ENCODE measurements around the gene ZNF20. TPM values are rescaled to one million over a fixed set of nuclear protein-coding genes. Genes with fewer than 3 reads are reported as not detected.

Gene ZNF20
- total RNA-seq (2022), result 5.8 TPM in 2 replicates
- percentile 27 among the genes with signal in this experiment for Bru-seq, nascent RNA
- BruChase-seq, experiment 1, labeled RNA remaining after a 2-hour chase, result percentile 22 among the genes with signal in this experiment
- percentile 17 among the genes with signal in this experiment for BruChase-seq, experiment 2, labeled RNA remaining after a 6-hour chase
- long read RNA-seq, partial matches to known transcripts, result 0 of 4 reads
- long read RNA-seq, other reads (novel, unspliced or antisense), result 2 of 4 reads

DNA sequence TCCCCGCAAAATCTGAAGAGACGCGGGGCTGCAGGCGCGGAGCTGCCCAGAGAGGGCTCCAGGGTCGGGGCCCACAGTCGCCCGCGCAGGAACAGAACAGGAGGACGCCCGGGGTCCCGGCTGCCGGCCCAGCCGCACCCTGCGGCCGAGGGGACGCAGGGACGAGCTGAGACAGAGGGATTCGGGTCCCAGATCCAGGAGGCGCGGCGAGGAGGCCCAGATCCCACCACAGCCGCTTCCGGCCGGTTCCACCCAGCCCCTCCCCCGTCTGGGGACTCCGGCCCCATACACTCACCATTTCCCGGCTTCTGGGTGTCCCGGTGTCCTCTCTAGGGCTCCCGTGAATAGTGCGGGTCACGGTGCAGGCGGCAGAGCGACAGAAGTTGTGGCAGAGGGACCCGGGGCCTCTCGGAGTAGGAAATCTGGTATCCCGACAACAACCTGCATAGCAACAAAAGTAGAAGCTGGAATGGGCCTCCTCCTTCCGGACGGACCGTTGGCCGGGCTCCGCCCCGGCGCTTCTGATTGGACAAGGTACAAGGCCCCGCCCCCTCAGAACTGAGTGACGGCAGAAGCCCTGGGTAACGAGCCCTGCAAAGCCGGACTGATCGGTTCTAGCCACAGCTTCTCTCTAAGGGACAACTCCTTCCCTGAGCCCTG, at the start of gene ZNF20:
Gene ZNF20 (minus strand): TSS at position 466 of the 660 bp plus-strand sequence. CDS start 168 bp downstream, at position 298.
- intact Hi-C loops (cut with micrococcal nuclease; ENCODE audit: unreplicated experiment), result loop anchor here (1.0 to 5.0 kb wide), 5 partner anchors 81 to 443 kb away; partner anchors contain the start of gene ZNF440
- DNase-seq, result peak; percentile 95 to 96
- POLR2A ChIA-PET, result interaction anchor here (0.8 to 1.0 kb wide), 4 partner anchors 23 to 471 kb away, joined by 3 to 5 read pairs (median 4); partner anchors contain the start of genes ZNF136, ZNF442, ZNF490 and ZNF563
- TF ChIP-seq, protein P1, sequence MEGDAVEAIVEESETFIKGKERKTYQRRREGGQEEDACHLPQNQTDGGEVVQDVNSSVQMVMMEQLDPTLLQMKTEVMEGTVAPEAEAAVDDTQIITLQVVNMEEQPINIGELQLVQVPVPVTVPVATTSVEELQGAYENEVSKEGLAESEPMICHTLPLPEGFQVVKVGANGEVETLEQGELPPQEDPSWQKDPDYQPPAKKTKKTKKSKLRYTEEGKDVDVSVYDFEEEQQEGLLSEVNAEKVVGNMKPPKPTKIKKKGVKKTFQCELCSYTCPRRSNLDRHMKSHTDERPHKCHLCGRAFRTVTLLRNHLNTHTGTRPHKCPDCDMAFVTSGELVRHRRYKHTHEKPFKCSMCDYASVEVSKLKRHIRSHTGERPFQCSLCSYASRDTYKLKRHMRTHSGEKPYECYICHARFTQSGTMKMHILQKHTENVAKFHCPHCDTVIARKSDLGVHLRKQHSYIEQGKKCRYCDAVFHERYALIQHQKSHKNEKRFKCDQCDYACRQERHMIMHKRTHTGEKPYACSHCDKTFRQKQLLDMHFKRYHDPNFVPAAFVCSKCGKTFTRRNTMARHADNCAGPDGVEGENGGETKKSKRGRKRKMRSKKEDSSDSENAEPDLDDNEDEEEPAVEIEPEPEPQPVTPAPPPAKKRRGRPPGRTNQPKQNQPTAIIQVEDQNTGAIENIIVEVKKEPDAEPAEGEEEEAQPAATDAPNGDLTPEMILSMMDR (IDR thresholded peaks at IDR 0.05; ENCODE audit: insufficient read depth in 1 of 2, low read depth in 1 of 2, low read length in 1 of 2, severe bottlenecking in 1 of 2, unreplicated experiment in 1 of 2), result no peak
- CTCF ChIA-PET, result interaction anchor here (0.8 to 2.5 kb wide), 12 partner anchors 8 to 581 kb away, joined by 3 to 37 read pairs (median 4); partner anchors contain the start of genes ELOF1, ZNF442, ZNF490 and ZNF491
- Mint-ChIP-seq H3K4me1 (ENCODE audit: low read depth, unreplicated experiment) (peaks cover 16% of the 10 kb centered on the region), H3K27me3 (ENCODE audit: insufficient read depth, unreplicated experiment) (no peaks in the 10 kb centered on the region), H3K9me3 (ENCODE audit: unreplicated experiment) (peaks cover 2% of the 10 kb centered on the region), H3K27ac (ENCODE audit: unreplicated experiment) (peak within 1 kb of the TSS; percentile 90), H3K4me3 (ENCODE audit: unreplicated experiment) (peak within 1 kb of the TSS; percentile 88), H3K36me3 (ENCODE audit: insufficient read depth, unreplicated experiment) (peaks cover 46% of the 10 kb centered on the region)
- no peaks in the 10 kb centered on the region for H3K27me3 ChIP-seq (replicated peaks; ENCODE audit: control insufficient read depth, insufficient read depth, low read length)
- peaks cover 3% of the 10 kb centered on the region for H3K36me3 ChIP-seq (ENCODE audit: control insufficient read depth, insufficient read depth, low read length)
- BruUV-seq (replicated peaks), result no TSS peak
- H3K4me3 ChIP-seq (ENCODE audit: low read depth, low read length), result peak within 1 kb of the TSS; percentile 89
- 0 out of 2 replicates have a peak, but pooled peaks cover 5% of the 10 kb centered on the region for H3K4me1 ChIP-seq
- H3K9me3 ChIP-seq, result peaks cover 7% of the 10 kb centered on the region; the same call in 1 of the 2 replicates

DNA sequence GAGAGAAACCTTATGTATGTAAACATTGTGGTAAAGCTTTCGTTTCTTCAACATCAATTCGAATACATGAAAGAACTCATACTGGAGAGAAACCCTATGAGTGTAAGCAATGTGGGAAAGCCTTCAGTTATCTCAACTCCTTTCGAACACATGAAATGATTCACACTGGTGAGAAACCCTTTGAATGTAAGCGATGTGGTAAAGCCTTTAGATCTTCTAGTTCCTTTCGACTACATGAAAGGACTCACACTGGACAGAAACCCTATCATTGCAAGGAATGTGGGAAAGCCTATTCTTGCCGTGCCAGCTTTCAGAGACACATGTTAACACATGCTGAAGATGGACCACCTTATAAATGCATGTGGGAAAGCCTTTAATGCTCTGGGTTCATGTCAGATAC, 47.5 kb upstream of the ZNF20 start:
- H3K36me3 Mint-ChIP-seq (ENCODE audit: insufficient read depth, unreplicated experiment), result peaks cover 34% of the 10 kb centered on the region

DNA sequence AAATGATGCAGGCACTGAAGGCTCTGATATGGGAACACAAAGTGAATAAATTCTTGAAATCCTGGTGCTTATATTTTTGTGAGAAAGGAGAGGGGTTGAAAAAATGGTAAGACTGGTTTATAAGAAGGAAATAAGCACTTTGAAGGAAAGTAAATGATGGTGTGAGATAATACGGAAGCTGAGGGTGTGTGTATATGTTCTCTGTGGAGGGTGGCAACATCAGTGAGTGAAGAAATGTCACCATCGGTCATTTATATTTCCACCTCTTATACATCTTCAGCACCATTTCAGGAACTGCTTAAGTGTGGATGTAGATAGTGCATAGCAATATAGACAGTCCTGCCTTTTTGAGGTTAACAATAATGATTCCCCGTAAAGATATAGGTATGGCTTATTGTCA, 40.2 kb upstream of the ZNF20 start:
- H3K4me1 Mint-ChIP-seq (ENCODE audit: low read depth, unreplicated experiment), result no peaks in the 10 kb centered on the region
- peaks cover 16% of the 10 kb centered on the region for H3K9me3 Mint-ChIP-seq (ENCODE audit: unreplicated experiment)
- Histone ChIP-seq H3K36me3 (ENCODE audit: control insufficient read depth, insufficient read depth, low read length) (no peaks in the 10 kb centered on the region), H3K27me3 (replicated peaks; ENCODE audit: control insufficient read depth, insufficient read depth, low read length) (no peaks in the 10 kb centered on the region), H3K4me3 (ENCODE audit: low read depth, low read length) (no peak overlapping the region), H3K9me3 (no peaks in the 10 kb centered on the region), H3K4me1 (no peaks in the 10 kb centered on the region)
- no TSS peak for BruUV-seq (replicated peaks)
- TF ChIP-seq, protein P1 (IDR thresholded peaks at IDR 0.05; ENCODE audit: insufficient read depth in 1 of 2, low read depth in 1 of 2, low read length in 1 of 2, severe bottlenecking in 1 of 2, unreplicated experiment in 1 of 2), result no peak
- intact Hi-C loops (cut with micrococcal nuclease; ENCODE audit: unreplicated experiment), result no loop called here
- H3K4me3 Mint-ChIP-seq (ENCODE audit: unreplicated experiment), result no peak overlapping the region
- no peaks in the 10 kb centered on the region for H3K27me3 Mint-ChIP-seq (ENCODE audit: insufficient read depth, unreplicated experiment)
- CTCF ChIA-PET, result no interaction called here
- H3K36me3 Mint-ChIP-seq (ENCODE audit: insufficient read depth, unreplicated experiment), result peaks cover 14% of the 10 kb centered on the region
- no peak overlapping the region for H3K27ac Mint-ChIP-seq (ENCODE audit: unreplicated experiment)
- DNase-seq, result no peak
- POLR2A ChIA-PET, result no interaction called here

More for the DNA sequence above, 47.5 kb upstream of the ZNF20 start:
- Histone ChIP-seq H3K9me3 (peaks cover 10% of the 10 kb centered on the region), H3K27me3 (replicated peaks; ENCODE audit: control insufficient read depth, insufficient read depth, low read length) (no peaks in the 10 kb centered on the region), H3K36me3 (ENCODE audit: control insufficient read depth, insufficient read depth, low read length) (no peaks in the 10 kb centered on the region; the same call in none of the 2 replicates), H3K4me1 (no peaks in the 10 kb centered on the region), H3K4me3 (ENCODE audit: low read depth, low read length) (no peak overlapping the region)
- CTCF ChIA-PET, result no interaction called here
- TF ChIP-seq, protein P1 (IDR thresholded peaks at IDR 0.05; ENCODE audit: insufficient read depth in 1 of 2, low read depth in 1 of 2, low read length in 1 of 2, severe bottlenecking in 1 of 2, unreplicated experiment in 1 of 2), result no peak
- DNase-seq, result no peak
- no peak overlapping the region for H3K27ac Mint-ChIP-seq (ENCODE audit: unreplicated experiment)
- intact Hi-C loops (cut with micrococcal nuclease; ENCODE audit: unreplicated experiment), result no loop called here
- no peaks in the 10 kb centered on the region for H3K27me3 Mint-ChIP-seq (ENCODE audit: insufficient read depth, unreplicated experiment)
- H3K9me3 Mint-ChIP-seq (ENCODE audit: unreplicated experiment), result peaks cover 25% of the 10 kb centered on the region
- no TSS peak for BruUV-seq (replicated peaks)
- POLR2A ChIA-PET, result no interaction called here
- no peak overlapping the region for H3K4me3 Mint-ChIP-seq (ENCODE audit: unreplicated experiment)
- H3K4me1 Mint-ChIP-seq (ENCODE audit: low read depth, unreplicated experiment), result no peaks in the 10 kb centered on the region

All from Caco-2 (cell line).